HepG2 (cell line): ENCODE data around the gene BBC3. TPM values are rescaled to one million over a fixed set of nuclear protein-coding genes. Genes with fewer than 3 reads are reported as not detected.

Experiments
- BRF2 ChIP-seq: sonication (generic); formaldehyde crosslinking; IDR thresholded peaks from 2 replicates; pipeline ENCODE4 v1.8.1; 2022; ENCODE audit warnings: mild to moderate bottlenecking, missing genetic modification reagents
- CBX1 ChIP-seq: IDR thresholded peaks from one replicate; pipeline ENCODE4 v1.6.1; 2016; ENCODE audit warnings: antibody characterized with exemption, low read depth
- CCDC6 ChIP-seq: sonication (generic); formaldehyde crosslinking; IDR thresholded peaks from 2 replicates; pipeline ENCODE4 v1.8.1; 2022; ENCODE audit warnings: mild to moderate bottlenecking, missing genetic modification reagents, moderate library complexity
- DRAP1 ChIP-seq: IDR thresholded peaks from 2 replicates; pipeline ENCODE4 v1.6.1; 2016; ENCODE audit warnings: missing genetic modification reagents, missing compliant biosample characterization
- ISL2 ChIP-seq: sonication (generic); formaldehyde crosslinking; IDR thresholded peaks from 2 replicates; pipeline ENCODE4 v1.5.0; 2020; ENCODE audit warnings: missing genetic modification reagents
- KLF16 ChIP-seq, 2 experiments: sonication (generic) in 1 of 2; formaldehyde crosslinking in 1 of 2; IDR thresholded peaks; 2 replicates each; pipeline versions ENCODE4 v1.6.1 to v1.8.0; 2016 to 2023; ENCODE audit warnings: missing genetic modification reagents in 2 of 2, missing compliant biosample characterization in 1 of 2
- MLXIP ChIP-seq: sonication (generic); formaldehyde crosslinking; IDR thresholded peaks from 2 replicates; pipeline ENCODE4 v1.9.0; 2021; ENCODE audit warnings: missing genetic modification reagents, borderline replicate concordance
- NR1H2 ChIP-seq: sonication (generic); formaldehyde crosslinking; IDR thresholded peaks from 2 replicates; pipeline ENCODE4 v1.8.1; 2022; ENCODE audit warnings: low read depth, missing genetic modification reagents, borderline replicate concordance
- RFXAP ChIP-seq: sonication (generic); formaldehyde crosslinking; IDR thresholded peaks from 2 replicates; pipeline ENCODE4 v1.4.0; 2020; ENCODE audit warnings: missing genetic modification reagents, borderline replicate concordance
- SIX4 ChIP-seq: sonication (generic); formaldehyde crosslinking; IDR thresholded peaks from 2 replicates; pipeline ENCODE4 v1.4.0; 2020; ENCODE audit warnings: missing genetic modification reagents
- SNRNP70 ChIP-seq: fragments of 200-400 bp; formaldehyde crosslinking; IDR thresholded peaks from 2 replicates; pipeline ENCODE4 v1.6.1; 2017; ENCODE audit warnings: mild to moderate bottlenecking, low read depth, low read length, moderate library complexity
- SP4 ChIP-seq: sonication (generic); formaldehyde crosslinking; IDR thresholded peaks from 2 replicates; pipeline ENCODE4 v1.8.1; 2023; ENCODE audit warnings: mild to moderate bottlenecking, missing genetic modification reagents
- SSRP1 ChIP-seq: IDR thresholded peaks from 2 replicates; pipeline ENCODE4 v1.6.1; 2016; ENCODE audit warnings: control low read depth
- ZBTB26 ChIP-seq: IDR thresholded peaks from 2 replicates; pipeline ENCODE4 v1.6.1; 2016; ENCODE audit warnings: missing compliant biosample characterization, missing genetic modification reagents, borderline replicate concordance
- ZNF160 ChIP-seq: sonication (generic); formaldehyde crosslinking; IDR thresholded peaks from 2 replicates; pipeline ENCODE4 v1.8.0; 2022; ENCODE audit warnings: mild to moderate bottlenecking, inconsistent platforms, missing genetic modification reagents
- ZNF18 ChIP-seq: sonication (generic); formaldehyde crosslinking; IDR thresholded peaks from 2 replicates; pipeline ENCODE4 v1.8.0; 2022; ENCODE audit warnings: mild to moderate bottlenecking, missing genetic modification reagents; ENCODE audit not compliant: insufficient replicate concordance
- ZNF276 ChIP-seq: sonication (generic); formaldehyde crosslinking; IDR thresholded peaks from 2 replicates; pipeline ENCODE4 v1.4.0; 2020; ENCODE audit warnings: mild to moderate bottlenecking, low read depth, missing genetic modification reagents
- ZNF614 ChIP-seq: IDR thresholded peaks from 2 replicates; pipeline ENCODE4 v1.6.1; 2018; ENCODE audit warnings: missing biosample characterization, missing genetic modification reagents, inconsistent platforms, borderline replicate concordance
- ZNF737 ChIP-seq: sonication (generic); formaldehyde crosslinking; IDR thresholded peaks from 2 replicates; pipeline ENCODE4 v1.5.0; 2020; ENCODE audit warnings: missing genetic modification reagents, mild to moderate bottlenecking, borderline replicate concordance
- ZNF746 ChIP-seq: sonication (generic); formaldehyde crosslinking; IDR thresholded peaks from 2 replicates; pipeline ENCODE4 v1.8.0; 2022; ENCODE audit warnings: mild to moderate bottlenecking, missing genetic modification reagents
- polyA plus RNA-seq, 8 experiments: library from polyadenylated mRNA; depleted of rRNA in 3 of 8; stranded (reverse) in 7 of 8; unstranded in 1 of 8; fragments of >200 nt; fragmentation: Illumina TruSeq in 4 of 8; extraction: Trizol in 4 of 8; gene quantifications; 2 replicates each; pipeline versions ENCODE4 v1.2.1 to v1.2.3, GENCODE V29; 2011 to 2016; ENCODE audit warnings: low read depth in 4 of 8, missing spikeins in 1 of 8, mixed read lengths in 1 of 8; ENCODE audit not compliant: insufficient read depth in 1 of 8
- total RNA-seq, 5 experiments: library from RNA; depleted of rRNA; stranded (reverse); fragments of >200 nt; fragmentation: Illumina TruSeq; extraction: Trizol; gene quantifications; 2 replicates each; pipeline ENCODE4 v1.2.3, GENCODE V29; 2016; ENCODE audit warnings: low read depth in 1 of 5

Gene BBC3
- total and polyA plus RNA-seq, 2 of the 13 experiments (the other 11 are each of a cell fraction or from before 2014, with no cell fraction given), result 6.1 to 8.8 TPM

- TF ChIP-seq SSRP1 (CRISPR knock-in tag) (no peak), ZNF160 (CRISPR knock-in tag) (0 out of 2 replicates have a peak, but pooled peaks have one; percentile 71), ZNF276 (no peak), RFXAP (CRISPR knock-in tag) (0 out of 2 replicates have a peak, but pooled peaks have one; percentile 18), MLXIP (CRISPR knock-in tag) (peak; percentile 50; the same call in 1 of the 2 replicates), ZNF737 (CRISPR knock-in tag) (no peak), CCDC6 (CRISPR knock-in tag) (peak; percentile 90), DRAP1 (CRISPR knock-in tag) (peak; percentile 94), BRF2 (0 out of 2 replicates have a peak, but pooled peaks have one; percentile 34), ZNF18 (peak; percentile 89), SIX4 (CRISPR knock-in tag) (peak; percentile 28; the same call in 1 of the 2 replicates), ZNF614 (CRISPR knock-in tag) (no peak), CBX1 (peak; percentile 95), NR1H2 (CRISPR knock-in tag) (peak; percentile 66; the same call in 1 of the 2 replicates), ZBTB26 (CRISPR knock-in tag) (no peak), ISL2 (peak; percentile 73), SP4 (CRISPR knock-in tag) (peak; percentile 88), SNRNP70 (no peak), ZNF746 (CRISPR knock-in tag) (peak; percentile 69; the same call in 1 of the 2 replicates), KLF16 (CRISPR knock-in tag; IDR thresholded peaks at IDR 0.05) (peak in 1 of 2 experiments; percentile 66; a peak in 2 of 4 replicates)
Observed at GRCh38 chr19:47225746-47226425, 5.1 kb downstream of the BBC3 start (continued).
